Muscle of back (tissue), 11 donors: ENCODE data around the gene SIPA1L3. TPM values are rescaled to one million over a fixed set of nuclear protein-coding genes. Genes with fewer than 3 reads are reported as not detected.
A peak's percentile ranks its signal among the peaks of the same experiment; 100 is the strongest.

Experiments used
- DNase-seq, 3 donors: peaks; one replicate each; pipeline versions ENCODE4 v3.0.0 to v3.0.0-alpha.2; 2013
- polyA plus RNA-seq, 10 donors: library from polyadenylated mRNA; unstranded; fragments of 120-200 nt; gene quantifications; one replicate each; pipeline ENCODE4 v1.2.1, GENCODE V29; 2013; ENCODE audit not compliant: insufficient read length in 10 of 10

Gene SIPA1L3
- polyA plus RNA-seq, 10 donors = 7.1 to 13.9 (median 9.5) TPM

DNA sequence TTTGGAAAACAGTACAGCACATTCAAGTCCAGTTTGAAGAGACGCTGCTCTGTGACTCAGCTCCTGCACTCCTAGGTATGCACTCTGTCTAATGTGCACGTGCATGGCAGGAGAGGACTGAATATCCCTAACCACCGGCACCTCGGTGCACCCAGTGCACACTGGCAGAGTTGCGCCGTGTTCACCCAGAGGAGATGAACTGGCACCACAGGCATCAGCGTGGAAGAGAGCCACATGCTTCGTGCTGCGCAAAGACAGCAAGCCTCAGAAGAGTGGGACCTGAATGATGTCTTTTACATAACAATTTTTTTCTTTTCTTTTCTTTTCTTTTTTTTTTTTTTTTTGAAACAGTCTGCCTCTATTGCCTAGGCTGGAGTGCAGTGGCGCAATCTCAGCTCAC lies 194.7 kb downstream of the SIPA1L3 start:
- DNase-seq = no peak

DNA sequence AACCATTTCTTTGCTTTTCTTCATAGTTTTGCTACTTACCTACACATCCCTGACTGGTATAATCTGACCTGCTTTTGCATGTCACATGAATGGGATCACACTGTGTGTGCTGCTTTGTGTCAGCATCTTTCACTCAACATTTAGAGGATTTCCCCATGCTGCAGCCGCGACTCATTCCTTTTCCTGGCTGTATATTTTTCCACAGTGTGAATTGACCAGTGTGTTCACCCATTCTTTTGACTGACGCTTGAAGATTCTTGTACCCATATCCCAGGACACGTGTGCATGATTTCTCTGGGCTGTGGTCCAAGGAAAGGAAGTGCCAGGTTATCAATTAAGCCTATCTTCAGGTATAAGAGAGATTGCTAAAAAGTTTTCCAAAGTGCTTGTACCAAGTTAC lies 198.6 kb downstream of the SIPA1L3 start:
- DNase-seq = no peak

DNA sequence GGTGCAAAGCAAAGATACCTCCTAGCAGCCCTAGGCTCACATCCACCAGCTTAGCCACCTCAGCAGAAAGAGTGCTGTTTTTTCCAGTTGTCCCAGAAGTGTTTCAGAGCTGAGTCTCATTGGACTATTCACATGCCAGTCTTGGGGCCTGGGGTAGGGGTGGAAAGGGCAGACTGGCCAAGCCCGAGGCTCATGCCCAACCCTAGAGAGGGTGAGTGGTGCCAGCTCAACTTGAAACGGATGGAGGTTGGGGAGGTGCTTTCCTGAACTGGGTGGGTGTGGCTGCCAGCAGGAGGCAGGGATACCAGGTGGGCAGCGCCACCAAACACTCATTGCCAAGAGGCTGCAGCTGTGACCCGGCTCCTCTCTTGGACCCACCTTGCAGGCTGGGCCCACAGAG lies 200.1 kb downstream of the SIPA1L3 start:
- no peak for DNase-seq

DNA sequence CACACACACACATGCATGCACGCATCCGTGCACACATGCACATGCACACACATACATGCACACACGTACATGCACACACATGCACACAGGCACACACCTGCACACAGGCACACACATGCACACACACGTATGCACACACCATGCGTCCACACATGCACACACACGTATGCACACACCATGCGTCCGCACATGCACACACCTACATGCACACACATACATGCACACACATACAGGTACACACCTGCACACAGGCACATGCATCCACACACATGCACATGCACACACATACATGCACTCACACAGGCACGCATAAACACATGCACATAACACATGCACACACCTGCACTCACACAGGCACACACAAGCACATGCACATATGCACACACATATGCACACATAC lies 204.9 kb downstream of the SIPA1L3 start:
- DNase-seq = no peak

DNA sequence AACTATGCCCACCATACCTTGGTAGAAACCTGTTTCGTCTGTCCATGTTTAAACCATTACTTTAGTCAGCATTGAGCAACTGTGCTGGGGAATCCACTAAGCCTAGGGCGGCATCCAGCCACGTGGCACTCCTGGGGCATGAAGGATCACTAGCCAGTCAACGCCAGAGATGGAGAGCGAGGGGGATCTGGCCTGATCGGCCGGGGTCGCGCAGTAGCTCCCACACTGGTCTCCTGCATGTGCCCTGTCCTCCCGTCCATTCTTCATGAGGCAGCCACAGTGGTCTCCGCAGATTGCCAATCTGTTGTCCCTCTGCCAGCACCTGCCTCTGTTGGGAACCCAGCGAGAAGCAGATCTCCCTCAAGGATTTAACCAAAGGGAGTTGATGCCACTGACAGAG lies 207.6 kb downstream of the SIPA1L3 start:
- DNase-seq = no peak

DNA sequence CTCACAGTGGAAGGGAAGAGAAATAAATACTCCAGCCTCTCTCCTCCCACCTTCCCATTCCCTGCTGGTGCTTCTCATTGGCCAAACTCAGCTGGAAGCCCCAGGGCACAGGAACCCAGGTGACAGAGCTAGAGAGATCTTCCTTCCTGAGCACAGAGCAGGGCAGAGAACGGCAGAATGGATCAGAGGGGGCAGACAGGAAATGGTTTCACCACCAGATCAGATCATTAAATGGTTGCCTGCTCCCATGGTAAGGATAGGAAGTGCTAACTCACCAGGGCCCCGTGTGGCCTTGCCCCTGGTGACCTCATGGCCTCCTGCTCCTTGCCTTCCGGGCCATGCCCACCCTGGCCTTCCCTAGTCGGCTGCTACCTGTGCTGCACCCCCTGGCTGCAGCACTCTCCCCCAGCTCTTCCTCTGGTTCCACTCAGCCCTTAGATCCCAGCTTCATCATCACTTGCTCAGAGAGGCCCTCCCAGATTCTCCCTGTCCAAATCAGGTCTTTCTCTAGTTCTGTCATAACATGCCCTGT lies 208.3 kb downstream of the SIPA1L3 start:
- no peak for DNase-seq

DNA sequence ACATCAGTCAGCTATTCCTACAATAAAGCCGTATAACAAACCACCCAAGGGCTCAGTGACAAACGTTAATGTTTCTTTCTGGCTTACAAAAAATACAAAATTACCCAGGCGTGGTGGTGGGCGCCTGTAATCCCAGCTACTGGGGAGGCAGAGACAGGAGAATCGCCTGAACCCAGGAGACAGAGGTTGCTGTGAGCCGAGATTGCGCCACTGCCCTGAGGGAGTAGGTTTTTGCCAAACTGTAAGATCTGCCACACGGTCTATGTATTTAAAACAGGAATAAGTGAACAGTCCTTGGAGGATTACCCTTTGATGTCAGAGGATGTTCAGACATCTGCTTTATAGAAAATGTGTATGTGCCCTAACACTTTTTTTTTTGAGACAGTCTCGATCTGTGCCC lies 211.2 kb downstream of the SIPA1L3 start:
- DNase-seq = no peak

DNA sequence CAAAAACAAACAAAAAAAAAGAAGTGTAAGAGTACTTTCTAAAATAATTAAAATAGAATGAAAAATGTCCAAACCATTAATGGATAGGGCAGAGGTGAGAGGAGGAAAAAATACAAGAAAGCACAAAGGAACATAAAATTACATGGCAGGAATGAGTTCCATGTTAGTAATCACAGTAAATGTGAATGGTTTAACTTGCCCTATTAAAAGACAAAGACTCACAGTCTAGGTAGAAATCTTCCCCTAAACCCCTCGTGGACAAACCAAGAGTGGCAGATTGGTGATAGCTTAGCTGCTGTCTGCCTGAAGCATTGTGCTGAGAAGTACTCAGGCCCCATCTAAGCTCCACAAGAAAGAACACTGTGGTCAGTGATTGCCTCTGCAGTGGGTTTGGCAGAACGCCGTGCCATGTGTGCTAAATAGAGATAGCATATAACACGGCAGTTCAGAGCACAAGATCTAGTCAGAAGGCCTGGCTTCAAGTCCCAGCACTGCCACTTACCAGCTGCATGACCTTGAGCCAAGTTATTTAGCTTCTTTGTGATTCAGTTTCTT lies 213.5 kb downstream of the SIPA1L3 start:
- DNase-seq = no peak

DNA sequence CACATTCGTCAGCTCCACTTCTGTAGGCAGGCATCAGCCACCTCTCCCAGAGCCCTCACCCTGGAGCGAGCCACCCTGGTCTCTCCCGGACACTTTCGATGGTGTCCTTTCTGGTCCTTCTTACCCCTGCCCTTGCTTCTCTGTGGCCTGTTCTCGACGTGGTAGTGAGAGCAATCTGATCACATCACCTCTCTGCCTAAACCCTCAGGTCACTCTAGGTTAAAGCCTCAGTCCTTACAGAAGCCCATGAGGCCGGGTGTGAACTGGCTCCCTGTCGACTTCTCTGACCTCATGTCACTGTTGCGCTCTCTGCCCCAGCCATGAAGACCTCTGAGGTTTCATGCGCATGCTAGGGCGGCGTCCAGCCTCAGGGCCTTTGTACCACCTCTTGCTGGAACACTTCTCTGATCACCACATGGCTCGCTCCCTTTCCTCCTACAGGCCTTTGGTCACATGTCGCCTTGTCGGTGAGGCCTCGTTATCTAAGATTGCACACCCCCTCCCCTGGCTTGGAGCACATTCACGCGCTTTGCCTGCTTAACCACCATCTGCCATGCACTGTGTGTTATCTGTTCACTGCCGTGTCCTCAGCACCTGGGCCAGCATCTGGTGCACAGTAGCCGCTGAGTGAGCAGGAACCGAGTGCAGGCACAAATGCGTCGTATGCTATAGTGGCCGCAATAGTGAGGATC lies 215.5 kb downstream of the SIPA1L3 start:
- no peak for DNase-seq

DNA sequence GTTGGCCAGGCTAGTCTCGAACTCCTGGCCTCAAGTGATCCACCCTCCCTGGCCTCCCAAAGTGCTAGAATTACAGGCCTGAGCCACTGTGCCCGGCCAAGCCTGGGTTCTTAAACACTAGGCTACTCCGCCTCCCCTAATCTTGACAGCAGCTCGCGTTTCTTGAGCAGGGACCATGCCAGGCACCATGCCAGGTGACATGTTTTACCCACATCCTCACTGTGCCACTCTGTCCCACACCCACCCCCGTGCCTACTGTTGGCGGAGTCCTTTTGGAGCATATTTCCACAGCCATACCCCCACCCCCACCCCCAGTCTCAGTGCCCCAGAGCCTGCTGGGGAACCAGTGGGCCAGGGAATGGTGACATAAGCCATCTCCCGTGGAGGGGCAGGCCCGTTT lies 218.2 kb downstream of the SIPA1L3 start:
- no peak for DNase-seq

DNA sequence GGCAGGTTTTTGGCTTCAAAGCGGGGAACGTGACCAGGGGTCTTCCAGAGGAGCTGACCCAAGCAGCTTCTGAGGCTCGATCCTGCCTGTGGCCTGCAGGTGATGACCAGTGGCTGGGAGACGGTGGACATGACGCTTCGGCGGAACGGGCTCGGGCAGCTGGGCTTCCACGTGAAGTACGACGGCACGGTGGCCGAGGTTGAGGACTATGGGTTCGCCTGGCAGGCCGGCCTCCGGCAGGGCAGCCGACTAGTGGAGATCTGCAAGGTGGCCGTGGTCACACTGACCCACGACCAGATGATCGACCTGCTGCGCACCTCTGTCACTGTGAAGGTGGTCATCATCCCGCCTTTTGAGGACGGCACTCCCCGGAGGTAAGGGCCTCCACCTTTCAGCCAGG lies 223.4 kb downstream of the SIPA1L3 start:
- no peak for DNase-seq

DNA sequence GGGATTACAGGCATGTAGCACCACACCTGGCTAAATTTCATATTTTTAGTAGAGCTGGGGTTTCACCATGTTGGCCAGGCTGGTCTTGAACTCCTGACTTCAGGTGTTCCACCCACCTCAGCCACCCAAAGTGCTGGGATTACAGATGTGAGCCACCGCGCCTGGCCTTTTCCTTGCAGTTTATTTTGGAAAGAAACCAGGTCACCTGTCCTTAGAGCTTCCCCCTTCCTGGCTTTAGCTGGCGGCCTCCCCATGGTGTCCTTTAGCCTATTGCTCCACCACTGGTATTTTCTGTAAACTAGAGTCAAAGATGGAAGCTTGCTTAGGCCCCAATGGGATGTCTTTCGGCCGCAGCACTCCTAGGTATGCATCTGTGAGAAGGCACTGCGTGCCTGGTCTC lies 225.8 kb downstream of the SIPA1L3 start:
- DNase-seq = no peak

DNA sequence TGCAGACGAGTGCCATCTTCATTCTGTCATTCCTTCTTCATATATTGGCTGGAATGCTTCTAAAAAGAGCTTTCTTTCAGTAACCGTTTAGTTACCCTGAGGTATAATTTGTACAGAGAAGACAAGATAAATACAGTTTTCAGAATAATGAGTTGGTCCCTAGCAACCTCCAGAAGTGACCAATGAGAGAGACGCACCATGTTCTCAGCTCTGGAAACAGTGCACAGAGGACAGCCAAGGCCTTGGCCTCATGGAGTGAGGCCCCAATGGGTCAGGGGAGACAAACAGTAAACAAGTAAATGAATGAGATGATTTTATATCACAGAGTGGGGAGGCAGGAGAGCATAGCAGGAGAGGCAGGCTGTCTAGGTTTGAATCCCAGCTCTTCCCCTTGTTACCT lies 226.3 kb downstream of the SIPA1L3 start:
- no peak for DNase-seq

DNA sequence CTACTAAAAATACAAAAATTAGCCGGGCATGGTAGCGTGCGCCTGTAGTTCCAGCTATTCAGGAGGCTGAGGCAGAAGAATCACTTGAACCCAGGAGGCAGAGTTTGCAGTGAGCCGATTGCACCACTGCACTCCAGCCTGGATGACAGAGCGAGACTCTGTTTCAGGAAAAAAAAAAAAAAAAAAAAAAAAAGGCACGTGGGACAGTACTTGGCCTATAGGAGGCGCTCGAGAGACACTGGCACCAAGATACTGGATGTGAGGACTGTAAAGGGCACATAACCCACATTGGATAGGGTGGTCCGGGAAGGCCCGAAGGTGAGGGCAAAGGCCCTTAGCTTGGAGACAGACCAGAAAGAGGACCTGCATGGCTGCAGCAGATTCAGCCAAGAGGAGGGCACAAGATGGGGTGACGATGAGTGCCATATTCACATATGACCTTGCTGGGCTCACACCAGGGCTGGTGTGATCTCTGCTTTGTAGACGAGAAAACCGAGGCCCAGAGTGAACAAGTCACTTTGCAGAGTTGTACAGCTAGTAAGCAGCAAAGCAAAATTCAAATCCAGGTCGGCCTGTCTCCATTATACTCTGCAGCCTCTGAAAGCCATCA lies 227.6 kb downstream of the SIPA1L3 start:
- DNase-seq = peak; percentile 18 to 28 (median 19)

DNA sequence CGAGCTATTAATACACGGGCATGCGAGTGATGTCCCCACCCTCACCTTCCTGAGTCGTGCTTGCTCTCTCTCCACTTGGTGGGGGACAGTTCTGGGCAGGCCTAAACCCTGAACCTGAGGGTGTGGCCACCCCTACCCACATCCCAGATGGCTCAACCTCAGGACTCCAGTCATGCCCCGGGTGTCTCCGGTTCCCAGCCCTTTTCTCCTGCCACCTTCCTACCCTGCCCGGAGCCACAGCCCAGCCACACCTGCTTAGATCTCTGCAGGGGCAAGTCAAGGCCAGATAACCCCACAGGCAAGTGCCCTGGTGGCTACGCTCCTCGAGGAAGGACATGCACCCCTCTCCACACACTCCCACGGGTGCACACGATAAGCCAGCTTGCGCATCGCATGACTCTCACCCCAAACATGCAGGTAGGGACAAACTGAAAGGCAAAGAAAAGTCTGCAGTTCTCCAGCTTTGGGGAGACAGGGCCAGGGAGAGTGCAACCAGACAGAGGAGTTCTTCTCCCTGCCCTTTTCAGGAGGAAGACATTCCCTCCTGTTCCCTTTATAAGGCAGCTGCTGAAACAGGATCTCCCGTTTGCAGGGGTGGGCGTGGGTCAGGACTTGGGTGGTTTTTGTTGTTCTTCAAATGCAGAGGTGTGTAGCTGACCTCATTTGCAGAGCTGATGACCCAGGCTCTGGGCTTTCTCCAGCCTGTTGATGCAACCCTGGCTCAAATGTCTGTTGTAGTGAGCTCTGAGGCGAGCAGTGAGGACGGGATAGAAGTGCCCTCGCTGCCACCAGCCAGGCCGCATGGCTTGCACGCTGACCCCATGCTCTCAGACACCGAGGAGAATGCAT lies 228.4 kb downstream of the SIPA1L3 start:
- no peak for DNase-seq

DNA sequence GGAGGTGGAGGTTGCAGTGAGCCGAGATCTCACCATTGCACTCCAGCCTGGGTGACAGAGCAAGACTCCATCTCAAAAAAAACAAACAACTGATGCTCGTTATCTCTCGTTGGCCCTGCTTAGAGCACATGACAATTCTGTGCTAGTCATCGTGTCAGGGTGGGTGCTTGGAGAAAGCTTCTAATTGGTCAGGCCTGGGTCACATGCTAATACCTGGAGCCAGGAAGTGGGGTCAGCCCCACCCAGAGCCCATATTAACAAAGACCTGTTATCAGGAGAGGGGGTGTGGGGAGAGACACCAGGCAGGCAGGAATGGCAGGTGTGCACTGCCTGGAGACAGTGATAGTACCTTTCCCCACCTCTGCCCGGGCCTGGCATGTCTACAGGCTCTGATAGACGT lies 232.1 kb downstream of the SIPA1L3 start:
- DNase-seq = no peak

DNA sequence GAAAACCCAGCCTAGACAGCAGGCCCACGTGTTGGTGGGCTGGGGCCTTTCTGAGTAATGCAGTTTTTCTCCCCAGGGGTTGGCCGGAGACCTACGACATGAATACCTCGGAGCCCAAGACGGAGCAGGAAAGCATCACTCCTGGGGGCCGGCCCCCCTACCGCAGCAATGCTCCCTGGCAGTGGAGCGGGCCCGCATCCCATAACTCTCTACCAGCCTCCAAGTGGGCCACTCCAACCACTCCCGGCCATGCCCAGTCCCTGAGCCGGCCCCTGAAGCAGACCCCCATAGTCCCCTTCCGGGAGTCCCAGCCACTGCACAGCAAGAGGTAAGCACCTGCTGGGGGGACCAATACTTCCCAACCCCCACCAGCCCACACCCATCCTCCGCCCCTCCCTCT lies 234.1 kb downstream of the SIPA1L3 start:
- DNase-seq = no peak

DNA sequence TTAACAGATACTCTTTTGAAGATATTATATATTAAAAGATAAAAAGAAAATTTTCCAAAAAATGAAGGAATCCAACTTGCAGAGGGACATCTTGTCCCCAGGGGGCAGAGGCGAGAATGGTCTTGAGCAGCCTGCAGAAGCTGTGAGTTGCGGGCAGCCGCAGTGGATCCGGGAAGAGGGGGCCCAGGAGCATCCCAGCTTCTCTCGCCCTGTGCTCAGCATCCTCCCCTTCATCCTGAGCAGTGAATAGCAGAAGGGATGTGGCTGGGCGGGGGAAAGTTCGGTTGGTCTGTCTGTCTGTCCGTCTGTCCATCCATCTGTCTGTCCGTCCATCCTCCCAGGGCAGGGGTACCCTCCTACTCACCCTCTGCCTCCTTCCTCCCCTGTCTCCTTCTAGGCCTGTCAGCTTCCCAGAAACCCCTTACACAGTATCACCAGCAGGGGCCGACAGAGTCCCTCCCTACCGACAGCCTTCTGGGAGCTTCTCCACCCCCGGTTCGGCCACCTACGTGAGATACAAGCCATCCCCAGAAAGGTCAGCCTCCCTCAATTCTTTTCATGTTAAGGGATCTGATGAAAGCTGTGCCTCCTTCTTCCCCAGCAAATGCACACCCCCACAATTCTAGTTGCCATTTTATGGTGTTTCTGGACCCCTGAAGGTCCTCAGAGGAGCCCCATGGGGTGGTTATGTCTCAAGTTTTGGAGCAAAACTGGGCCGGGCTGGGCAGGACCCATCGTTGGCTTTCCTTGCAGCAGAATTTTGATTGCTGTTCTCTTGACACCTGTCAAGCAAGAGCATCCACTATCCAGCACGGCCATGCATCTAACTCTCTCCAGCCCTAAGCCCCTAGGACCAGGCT lies 235.4 kb downstream of the SIPA1L3 start:
- peak; percentile 36 to 73 (median 58) for DNase-seq

DNA sequence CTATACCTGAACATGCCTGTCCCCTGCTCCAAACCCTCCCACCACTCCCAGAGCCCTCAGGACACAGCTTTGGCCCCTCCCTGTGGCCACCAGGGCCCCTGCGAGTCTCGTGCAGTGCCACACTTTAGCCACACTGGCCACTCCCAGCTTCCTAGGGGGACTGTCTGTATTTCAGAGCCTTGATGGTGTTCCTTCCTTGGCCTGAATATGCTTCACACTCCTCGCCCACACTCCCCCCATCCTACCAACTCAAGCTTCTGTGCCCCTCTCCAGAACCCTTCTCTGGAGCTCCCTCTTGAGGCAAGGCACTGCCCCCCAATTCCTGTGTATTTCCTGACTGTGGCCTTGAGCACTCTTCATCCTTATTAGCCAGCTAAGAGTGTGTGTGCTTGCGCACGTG lies 236.8 kb downstream of the SIPA1L3 start:
- DNase-seq = no peak

DNA sequence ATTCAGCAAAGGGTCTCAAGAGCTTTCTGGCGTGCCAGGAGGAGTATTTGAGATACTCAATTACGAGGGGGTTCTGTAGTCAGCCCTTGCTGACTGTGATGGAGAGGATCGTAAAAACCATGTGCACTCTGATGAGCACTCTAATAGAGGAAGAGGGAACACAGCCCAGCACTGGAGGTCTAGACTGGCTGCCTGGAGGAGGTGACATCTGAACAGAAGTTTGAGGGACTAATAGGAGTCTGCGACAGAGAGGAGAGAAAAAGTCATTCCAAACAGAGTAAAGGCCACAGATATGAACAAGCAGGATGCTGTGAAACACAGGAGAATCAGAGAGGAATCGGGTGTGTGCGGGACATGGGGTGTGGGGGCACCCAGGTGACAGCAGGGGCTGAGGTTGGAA lies 237.7 kb downstream of the SIPA1L3 start:
- DNase-seq = no peak

DNA sequence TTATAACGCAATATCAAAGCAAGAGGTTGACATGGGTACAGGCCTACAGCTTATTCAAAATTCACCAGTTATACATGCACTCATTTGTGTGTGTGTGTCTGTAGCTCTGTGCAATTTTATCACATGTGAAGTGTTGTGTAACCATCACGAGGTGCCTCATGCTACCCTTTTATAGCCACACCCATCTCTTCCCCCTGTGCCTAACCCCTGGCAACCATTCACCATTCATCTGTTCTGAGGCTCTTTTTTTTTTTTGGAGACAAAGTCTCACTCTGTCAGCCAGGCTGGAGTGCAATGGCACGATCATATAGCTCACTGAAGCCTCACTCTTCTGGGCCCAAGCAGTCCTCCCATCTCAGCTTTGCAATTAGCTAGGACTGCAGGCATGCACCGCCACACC lies 238.6 kb downstream of the SIPA1L3 start:
- no peak for DNase-seq
